HCEC 1CT (cell line): ENCODE results near the gene MIB2.

ENCODE experiments used
- DNase-seq: peaks from one replicate; pipeline ENCODE4 v3.0.0-alpha.2; 2017

MIB2 gene

DNA sequence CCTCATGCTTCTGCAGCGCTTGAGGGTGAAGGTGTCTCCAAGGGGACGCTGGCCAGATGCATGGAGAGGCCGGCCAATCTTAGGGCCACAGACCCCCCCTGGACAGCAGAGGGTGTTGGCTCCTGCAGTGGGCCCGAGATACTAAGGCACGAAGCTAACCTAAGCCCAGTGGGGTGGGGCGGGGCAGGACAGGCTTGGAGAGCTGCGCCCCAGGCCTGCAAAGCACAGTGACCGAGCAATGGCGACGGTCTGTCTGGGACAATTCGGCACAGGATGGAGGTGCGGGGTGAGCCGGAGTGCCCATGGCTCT is 16.6 kb upstream of the MIB2 start:
- no peak for DNase-seq

- no peak for DNase-seq
Observed at GRCh38 chr1:1599030-1599934, 16.0 kb upstream of the MIB2 start.

DNA sequence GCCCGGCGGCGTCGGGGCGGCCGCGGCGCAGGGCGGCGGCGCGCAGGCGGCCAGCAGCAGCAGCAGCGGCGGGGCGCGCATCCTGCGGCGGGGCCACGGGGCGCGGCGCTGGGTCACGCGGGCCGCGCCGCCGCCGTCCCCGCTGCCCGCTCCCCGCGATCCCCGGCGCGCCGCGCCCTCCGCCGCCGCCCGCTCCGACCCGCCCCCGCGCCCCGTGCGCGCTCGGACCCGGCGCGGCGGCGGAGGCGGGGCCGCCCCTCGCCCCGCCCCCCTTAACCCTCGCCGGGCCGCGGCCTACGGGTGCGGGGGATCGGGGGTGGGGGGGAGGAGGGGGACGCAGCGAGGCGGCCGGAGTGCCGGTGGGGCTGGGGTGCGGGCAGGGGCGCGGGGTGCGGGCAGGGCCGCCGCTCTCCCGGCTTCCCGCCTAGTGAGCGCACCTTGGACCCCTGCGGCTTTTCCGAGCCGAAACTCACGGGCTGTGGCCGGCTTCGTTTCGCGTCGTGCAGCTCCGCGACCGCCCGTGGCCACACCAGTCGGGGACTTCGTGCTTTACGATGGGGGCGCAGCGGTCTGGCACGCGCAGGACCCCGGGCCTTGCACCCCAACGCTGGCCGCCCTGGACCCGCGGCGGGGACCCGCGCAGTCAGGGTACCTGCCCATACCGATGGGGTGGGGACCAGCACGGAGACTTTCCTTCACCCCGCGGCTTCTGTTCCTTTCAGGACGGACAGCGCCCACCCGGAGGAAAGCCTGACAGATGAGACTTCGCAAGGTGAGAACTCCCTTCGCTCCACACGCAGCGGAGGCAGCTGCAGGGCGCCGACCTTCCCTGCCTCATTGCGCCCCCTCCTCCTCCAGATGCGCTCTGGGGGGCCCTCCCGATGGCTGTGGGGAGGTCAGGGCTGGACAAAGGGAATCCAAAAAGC is 15.1 kb upstream of the MIB2 start, which contains the start of gene FNDC10:
FNDC10 (minus strand) TSS at position 201 of the 926 bp plus-strand sequence; CDS start at position 81, 120 bp downstream.
- DNase-seq: no peak

- DNase-seq: no peak
Observed at GRCh38 chr1:1600861-1601563, 14.3 kb upstream of the MIB2 start.

DNA sequence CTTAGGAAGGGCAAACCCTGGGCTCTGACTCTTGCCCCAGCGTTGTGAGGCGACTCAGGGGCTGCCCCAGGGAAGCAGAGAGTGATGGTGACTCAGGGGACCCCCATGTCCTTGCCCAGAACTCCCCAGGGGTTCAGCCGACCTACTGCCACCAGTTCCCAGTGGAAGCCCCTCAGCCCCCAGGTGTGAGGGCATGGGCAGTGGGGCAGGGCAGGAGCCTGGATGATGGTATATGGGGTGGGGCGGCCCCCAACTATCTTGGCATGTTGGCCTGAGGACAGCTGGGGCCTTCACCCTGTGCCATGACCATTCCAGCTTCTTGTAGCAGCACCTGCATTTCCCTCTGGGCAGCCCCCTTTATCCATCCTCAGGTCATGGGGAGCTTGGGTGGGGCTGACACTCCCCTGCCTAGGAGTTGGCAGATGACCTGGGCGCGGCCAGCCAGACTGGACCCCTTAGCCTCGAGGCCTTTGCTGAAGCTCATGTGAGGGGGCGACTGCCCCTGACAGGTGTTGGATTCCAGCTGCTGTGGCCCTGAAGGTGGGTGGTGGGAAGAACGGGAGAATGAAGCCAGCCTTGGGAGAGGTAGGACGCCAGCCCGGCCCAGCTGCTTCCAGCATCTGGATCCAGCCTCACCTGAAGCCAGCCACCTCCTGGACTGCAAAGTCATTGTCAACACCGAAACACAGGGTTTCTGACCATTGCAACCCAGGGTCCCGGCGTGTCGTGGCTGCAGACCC is 13.6 kb upstream of the MIB2 start:
- no peak for DNase-seq

GRCh38 chr1:1602304-1602967 is 12.9 kb upstream of the MIB2 start:
- DNase-seq: no peak

- DNase-seq: no peak
Observed at GRCh38 chr1:1602968-1603506, 12.3 kb upstream of the MIB2 start.

GRCh38 chr1:1603671-1604373 is 11.5 kb upstream of the MIB2 start:
- no peak for DNase-seq

GRCh38 chr1:1604374-1605033 is 10.8 kb upstream of the MIB2 start:
- no peak for DNase-seq

GRCh38 chr1:1605034-1605591 is 10.2 kb upstream of the MIB2 start:
- no peak for DNase-seq

DNA sequence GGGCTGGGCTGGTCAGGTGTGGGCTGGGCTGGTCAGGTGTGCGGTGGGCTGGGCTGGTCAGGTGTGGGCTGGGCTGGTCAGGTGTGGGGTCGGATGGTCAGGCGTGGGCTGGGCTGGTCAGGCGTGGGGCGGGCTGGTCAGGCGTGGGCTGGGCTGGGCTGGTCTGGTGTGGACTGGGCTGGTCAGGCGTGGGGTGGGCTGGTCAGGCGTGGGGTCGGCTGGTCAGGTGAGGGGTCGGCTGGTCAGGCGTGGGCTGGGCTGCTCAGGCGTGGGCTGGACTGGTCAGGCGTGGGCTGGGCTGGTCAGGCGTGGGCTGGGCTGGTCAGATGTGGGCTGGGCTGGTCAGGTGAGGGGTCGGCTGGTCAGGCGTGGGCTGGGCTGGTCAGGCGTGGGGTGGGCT is 9.6 kb upstream of the MIB2 start:
- no peak for DNase-seq

DNA sequence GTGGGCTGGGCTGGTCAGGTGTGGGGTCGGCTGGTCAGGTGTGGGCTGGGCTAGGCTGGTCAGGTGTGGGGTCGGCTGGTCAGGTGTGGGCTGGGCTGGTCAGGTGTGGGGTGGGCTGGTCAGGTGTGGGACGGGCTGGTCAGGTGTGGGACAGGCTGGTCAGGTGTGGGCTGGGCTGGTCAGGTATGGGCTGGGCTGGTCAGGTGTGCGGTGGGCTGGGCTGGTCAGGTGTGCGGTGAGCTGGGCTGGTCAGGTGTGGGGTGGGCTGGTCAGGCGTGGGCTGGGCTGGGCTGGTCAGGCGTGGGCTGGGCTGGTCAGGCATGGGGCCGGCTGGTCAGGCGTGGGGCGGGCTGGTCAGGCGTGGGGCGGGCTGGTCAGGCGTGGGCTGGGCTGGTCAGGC is 9.1 kb upstream of the MIB2 start:
- no peak for DNase-seq

GRCh38 chr1:1609822-1610485 is 5.3 kb upstream of the MIB2 start:
- no peak for DNase-seq

GRCh38 chr1:1610796-1611195 is 4.5 kb upstream of the MIB2 start:
- no peak for DNase-seq

GRCh38 chr1:1612104-1612400 is 3.2 kb upstream of the MIB2 start:
- DNase-seq: no peak

DNA sequence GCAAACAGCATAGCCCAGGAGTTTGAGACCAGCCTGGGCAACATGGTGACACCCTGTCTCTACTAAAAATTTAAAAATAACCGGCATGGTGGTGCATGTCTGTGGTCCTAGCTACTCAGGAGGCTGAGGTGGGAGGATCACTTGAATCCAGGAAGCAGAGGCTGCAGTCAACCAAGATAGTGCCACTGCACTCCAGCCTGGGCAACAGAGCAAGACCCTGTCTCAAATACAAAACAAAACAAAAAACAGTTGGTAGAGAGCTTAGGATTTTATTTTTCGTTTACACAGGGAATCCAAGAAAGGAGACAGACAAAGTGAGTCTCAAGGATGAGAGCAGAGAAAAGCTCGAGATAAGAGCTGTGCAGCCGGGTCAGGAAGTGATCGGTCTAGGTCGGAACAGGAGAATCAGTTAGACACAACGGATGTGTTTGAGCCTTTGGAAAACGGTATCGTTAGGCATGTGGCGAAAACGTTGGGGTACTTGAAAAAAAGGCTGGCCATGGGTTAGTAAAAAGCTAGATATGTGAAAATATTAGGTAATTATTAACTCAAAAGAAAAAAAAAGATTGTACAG is 1.7 kb upstream of the MIB2 start:
- DNase-seq: no peak

GRCh38 chr1:1614204-1614953 is 921 bp upstream of the MIB2 start:
- DNase-seq: no peak

GRCh38 chr1:1614954-1615255 is 395 bp upstream of the MIB2 start:
- no peak for DNase-seq
